ENCODE data around the gene ODF2. TPM values are rescaled to one million over a fixed set of nuclear protein-coding genes. Genes with fewer than 3 reads are reported as not detected.

ODF2 gene
- total RNA-seq, 1 experiment from 2014 or later = 80.6 TPM

DNA sequence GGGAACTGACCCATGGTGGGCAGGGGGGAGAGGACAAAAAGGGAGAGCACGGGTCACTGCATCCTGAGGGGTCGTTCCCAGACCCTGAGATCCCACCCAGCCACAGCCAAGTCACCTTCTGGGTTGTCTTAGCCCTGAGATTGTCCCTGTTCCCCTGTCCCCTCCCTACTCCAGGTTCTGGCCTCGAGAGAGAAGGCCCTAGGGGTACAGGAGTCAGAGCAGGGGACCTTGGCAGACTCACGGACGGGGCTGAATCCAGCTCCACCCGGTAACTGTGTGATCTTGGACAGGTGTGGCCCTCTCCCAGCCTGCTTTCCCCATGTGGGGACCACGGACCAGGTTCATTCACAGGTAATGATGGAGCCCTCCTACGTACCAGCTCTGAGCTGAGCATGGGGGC, 46.4 kb upstream of the ODF2 start:
- H3K9me3 ChIP-seq (ENCODE audit: low read depth, low read length, poor library complexity, severe bottlenecking) = no peaks in the 10 kb centered on the region
- DNase-seq (ENCODE audit: low spot score) = no peak
- POLR2A ChIA-PET (ENCODE audit: low non-redundant PET) = no interaction called here
- no peaks in the 10 kb centered on the region for H3K36me3 ChIP-seq (ENCODE audit: insufficient read depth, low read length, poor library complexity, severe bottlenecking)
- no peak for TF ChIP-seq CTCF (conservative IDR thresholded peaks at IDR 0.05; ENCODE audit: low read depth, low read length)
- no peak for TF ChIP-seq EZH2 (IDR thresholded peaks at IDR 0.05; ENCODE audit: borderline replicate concordance, low read depth, low read length, poor library complexity, severe bottlenecking)
- BruUV-seq (replicated peaks) = no TSS peak
- H3K27ac ChIP-seq (ENCODE audit: low read depth, low read length, poor library complexity, severe bottlenecking) = no peak overlapping the region
- intact Hi-C loops (cut with micrococcal nuclease; ENCODE audit: unreplicated experiment) = no loop called here
- no peak overlapping the region for H3K4me3 ChIP-seq (ENCODE audit: low read depth, low read length, poor library complexity, severe bottlenecking)
- no peaks in the 10 kb centered on the region for H3K4me1 ChIP-seq (ENCODE audit: insufficient read depth, low read length, poor library complexity, severe bottlenecking)
- CTCF ChIA-PET = interaction anchor here (0.5 to 3.3 kb wide), 2 partner anchors 11 to 47 kb away, joined by 4 to 27 read pairs; partner anchors contain the start of gene CERCAM
- H3K27me3 ChIP-seq (replicated peaks; ENCODE audit: insufficient read depth, low read depth, low read length, poor library complexity) = no peaks in the 10 kb centered on the region

DNA sequence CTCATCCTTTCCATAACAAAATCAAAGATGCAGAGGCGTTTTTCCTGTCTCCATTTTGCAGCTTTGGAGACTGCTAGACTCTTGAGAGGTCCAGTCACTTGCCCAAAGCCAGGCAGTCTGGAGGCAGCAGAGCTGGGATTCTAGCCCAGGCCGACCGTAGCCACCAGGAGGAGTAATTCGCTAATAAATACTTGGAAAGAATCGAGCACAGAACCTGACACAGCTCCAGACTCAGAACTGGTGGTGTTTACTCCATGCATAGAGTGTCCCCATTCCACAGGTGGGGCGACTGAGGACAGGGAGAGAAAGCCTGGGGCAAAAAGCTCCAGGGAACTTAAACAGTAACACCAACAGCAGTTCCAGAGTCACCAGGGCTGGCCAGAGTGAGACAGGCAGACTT, 45.8 kb upstream of the ODF2 start:
- H3K4me3 ChIP-seq (ENCODE audit: low read depth, low read length, poor library complexity, severe bottlenecking) = no peak overlapping the region
- intact Hi-C loops (cut with micrococcal nuclease; ENCODE audit: unreplicated experiment) = loop anchor here (5.0 kb wide), 2 partner anchors 113 to 293 kb away; no protein-coding TSS in a partner anchor
- no peaks in the 10 kb centered on the region for H3K9me3 ChIP-seq (ENCODE audit: low read depth, low read length, poor library complexity, severe bottlenecking)
- peak; percentile 52 for DNase-seq (ENCODE audit: low spot score)
- TF ChIP-seq CTCF (conservative IDR thresholded peaks at IDR 0.05; ENCODE audit: low read depth, low read length) (peak; percentile 39), EZH2 (IDR thresholded peaks at IDR 0.05; ENCODE audit: borderline replicate concordance, low read depth, low read length, poor library complexity, severe bottlenecking) (no peak)
- no peaks in the 10 kb centered on the region for H3K27me3 ChIP-seq (replicated peaks; ENCODE audit: insufficient read depth, low read depth, low read length, poor library complexity)
- CTCF ChIA-PET = interaction anchor here (0.5 to 3.3 kb wide), 2 partner anchors 11 to 48 kb away, joined by 4 to 27 read pairs; partner anchors contain the start of gene CERCAM
- no TSS peak for BruUV-seq (replicated peaks)
- POLR2A ChIA-PET (ENCODE audit: low non-redundant PET) = interaction anchor here (0.6 kb wide), 1 partner anchor 13 kb away, joined by 5 read pairs; no protein-coding TSS in a partner anchor
- no peak overlapping the region for H3K27ac ChIP-seq (ENCODE audit: low read depth, low read length, poor library complexity, severe bottlenecking)
- no peaks in the 10 kb centered on the region for H3K36me3 ChIP-seq (ENCODE audit: insufficient read depth, low read length, poor library complexity, severe bottlenecking)
- H3K4me1 ChIP-seq (ENCODE audit: insufficient read depth, low read length, poor library complexity, severe bottlenecking) = no peaks in the 10 kb centered on the region

DNA sequence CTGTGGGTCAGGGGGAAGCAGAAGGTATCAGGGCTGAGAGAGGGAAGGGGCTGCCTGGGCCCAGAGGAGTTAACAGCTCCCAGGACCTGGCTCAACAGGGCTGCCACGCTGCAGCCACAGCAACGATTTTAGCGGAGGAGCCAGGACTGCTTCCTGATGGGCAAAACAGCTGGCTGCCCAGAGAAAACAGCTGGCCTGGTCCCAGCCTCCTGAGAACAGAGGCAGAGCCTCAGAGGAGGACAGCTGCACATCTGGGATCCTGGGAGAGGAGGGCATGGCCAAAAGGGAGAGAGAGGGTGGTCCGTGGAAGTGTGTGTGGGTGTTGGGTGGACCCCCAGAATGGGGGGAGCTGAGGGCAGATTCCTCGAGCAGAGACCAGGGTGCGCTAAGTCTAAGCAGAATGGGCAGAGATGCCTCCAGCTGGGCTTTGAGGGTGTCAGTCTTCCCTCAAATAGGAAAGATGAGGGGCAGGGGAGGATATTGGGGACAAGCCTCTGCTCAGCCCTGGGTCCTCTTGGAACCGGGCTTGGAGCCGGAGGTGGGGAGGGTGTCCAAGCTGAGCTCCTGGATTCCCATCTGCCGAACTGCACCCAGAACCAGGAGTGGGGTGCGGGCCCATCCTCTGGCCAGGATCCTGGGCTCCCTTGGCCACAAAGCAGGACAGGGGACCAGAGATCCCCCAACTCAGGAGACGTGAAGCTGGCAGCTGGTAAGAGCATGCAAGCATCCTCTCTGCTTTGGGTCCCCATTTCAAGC, 44.3 kb upstream of the ODF2 start:
- Histone ChIP-seq H3K27ac (ENCODE audit: low read depth, low read length, poor library complexity, severe bottlenecking) (no peak overlapping the region), H3K27me3 (replicated peaks; ENCODE audit: insufficient read depth, low read depth, low read length, poor library complexity) (no peaks in the 10 kb centered on the region), H3K36me3 (ENCODE audit: insufficient read depth, low read length, poor library complexity, severe bottlenecking) (no peaks in the 10 kb centered on the region), H3K9me3 (ENCODE audit: low read depth, low read length, poor library complexity, severe bottlenecking) (no peaks in the 10 kb centered on the region), H3K4me1 (ENCODE audit: insufficient read depth, low read length, poor library complexity, severe bottlenecking) (peaks cover 8% of the 10 kb centered on the region), H3K4me3 (ENCODE audit: low read depth, low read length, poor library complexity, severe bottlenecking) (no peak overlapping the region)
- ChIA-PET POLR2A (ENCODE audit: low non-redundant PET) (no interaction called here), CTCF (interaction anchor here (0.6 to 3.3 kb wide), 4 partner anchors 21 to 126 kb away, joined by 3 to 27 read pairs (median 6); no protein-coding TSS in a partner anchor)
- no TSS peak for BruUV-seq (replicated peaks)
- TF ChIP-seq CTCF (conservative IDR thresholded peaks at IDR 0.05; ENCODE audit: low read depth, low read length) (no peak), EZH2 (IDR thresholded peaks at IDR 0.05; ENCODE audit: borderline replicate concordance, low read depth, low read length, poor library complexity, severe bottlenecking) (no peak)
- intact Hi-C loops (cut with micrococcal nuclease; ENCODE audit: unreplicated experiment) = loop anchor here (1.0 to 5.0 kb wide), 3 partner anchors 49 to 294 kb away; no protein-coding TSS in a partner anchor
- no peak for DNase-seq (ENCODE audit: low spot score)
